GM18511 (cell line): Measurements from ENCODE around the gene UBE2L3.
"Not testable (repeated sequence)": the region's sequence is repeated elsewhere in the genome, so short reads cannot be mapped to it uniquely, and the experiment has no call there.

ENCODE experiments used
- ATAC-seq: cut with Tn5 transposase; IDR thresholded peaks from one replicate; pipeline ENCODE4 v1.9.1; 2021; ENCODE audit warnings: mild to moderate bottlenecking, moderate library complexity; ENCODE audit not compliant: unreplicated experiment

Gene UBE2L3

DNA sequence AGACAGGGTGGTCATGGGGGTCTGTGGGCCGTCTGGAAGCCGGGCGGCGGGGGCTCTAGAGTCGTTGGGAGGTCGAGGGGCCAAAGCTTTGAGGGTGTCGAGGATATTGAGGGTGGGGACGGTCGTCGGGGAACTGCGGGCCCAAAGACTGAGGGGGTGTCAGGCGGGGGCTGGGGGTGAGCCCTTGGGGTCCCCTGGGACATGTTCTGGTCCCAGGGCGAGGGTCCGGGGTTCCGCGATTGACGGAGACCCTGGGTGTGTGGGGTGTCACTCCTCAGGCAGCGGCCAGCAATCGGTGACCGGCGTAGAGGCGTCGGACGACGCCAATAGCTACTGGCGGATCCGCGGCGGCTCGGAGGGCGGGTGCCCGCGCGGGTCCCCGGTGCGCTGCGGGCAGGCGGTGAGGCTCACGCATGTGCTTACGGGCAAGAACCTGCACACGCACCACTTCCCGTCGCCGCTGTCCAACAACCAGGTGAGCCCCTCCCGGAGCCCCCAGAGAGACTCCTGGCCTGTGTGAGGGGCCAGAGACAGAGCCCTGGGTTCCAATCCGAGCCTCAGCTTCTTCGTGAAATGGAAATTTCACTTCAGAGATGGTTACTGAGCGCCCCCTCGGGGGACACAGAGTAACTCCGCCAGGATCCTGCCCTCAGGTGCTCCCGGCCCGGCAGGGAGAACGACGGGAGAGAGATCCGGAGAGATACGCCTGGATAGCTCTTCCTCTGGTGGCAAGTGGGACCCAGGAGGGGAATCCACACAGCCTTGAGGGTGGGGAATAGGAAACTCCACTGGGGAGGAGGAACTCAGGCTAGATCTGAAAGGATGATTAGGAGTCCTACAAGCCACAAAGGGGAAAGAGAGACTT lies 75.3 kb downstream of the UBE2L3 start:
- ATAC-seq: no peak

DNA sequence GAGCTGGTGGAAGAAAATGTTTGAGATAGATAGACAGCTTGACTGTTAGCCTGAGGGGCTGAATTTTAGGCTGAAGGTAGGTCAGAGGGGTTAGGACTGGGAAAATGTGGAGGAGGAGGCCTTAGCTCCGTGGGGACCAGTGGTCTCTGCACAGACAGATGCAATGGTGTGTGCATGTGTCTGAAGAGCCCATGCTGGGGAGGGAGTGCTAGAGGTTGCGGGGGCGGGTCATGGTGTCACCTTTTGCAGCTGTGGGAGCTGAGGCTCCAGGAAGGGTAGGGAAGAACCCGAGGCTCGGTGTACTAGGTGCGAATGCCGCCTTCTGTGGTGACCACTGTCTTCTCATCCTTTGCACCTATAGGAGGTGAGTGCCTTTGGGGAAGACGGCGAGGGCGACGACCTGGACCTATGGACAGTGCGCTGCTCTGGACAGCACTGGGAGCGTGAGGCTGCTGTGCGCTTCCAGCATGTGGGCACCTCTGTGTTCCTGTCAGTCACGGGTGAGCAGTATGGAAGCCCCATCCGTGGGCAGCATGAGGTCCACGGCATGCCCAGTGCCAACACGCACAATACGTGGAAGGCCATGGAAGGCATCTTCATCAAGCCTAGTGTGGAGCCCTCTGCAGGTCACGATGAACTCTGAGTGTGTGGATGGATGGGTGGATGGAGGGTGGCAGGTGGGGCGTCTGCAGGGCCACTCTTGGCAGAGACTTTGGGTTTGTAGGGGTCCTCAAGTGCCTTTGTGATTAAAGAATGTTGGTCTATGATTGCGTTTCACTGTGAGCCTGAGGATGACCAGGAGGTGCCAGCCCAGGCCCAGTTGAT lies 76.2 kb downstream of the UBE2L3 start:
- no peak for ATAC-seq

DNA sequence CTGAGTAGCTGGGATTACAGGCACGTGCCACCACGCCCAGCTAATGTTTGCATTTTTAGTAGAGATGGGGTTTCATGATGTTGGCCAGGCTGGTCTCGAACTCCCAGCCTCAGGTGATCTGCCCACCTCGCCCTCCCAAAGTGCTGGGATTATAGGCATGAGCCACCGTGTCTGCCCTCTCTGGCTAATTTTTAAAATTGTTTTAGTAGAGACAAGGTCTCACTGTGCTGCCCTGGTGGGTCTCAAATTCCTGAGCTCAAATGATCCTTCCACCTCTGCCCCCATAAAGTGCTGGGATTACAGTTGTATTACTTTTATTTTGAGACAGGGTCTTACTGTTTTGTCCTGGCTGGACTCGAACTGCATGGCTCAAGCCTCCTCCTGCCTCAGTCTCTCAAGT lies 78.0 kb downstream of the UBE2L3 start:
- not testable (repeated sequence) for ATAC-seq

DNA sequence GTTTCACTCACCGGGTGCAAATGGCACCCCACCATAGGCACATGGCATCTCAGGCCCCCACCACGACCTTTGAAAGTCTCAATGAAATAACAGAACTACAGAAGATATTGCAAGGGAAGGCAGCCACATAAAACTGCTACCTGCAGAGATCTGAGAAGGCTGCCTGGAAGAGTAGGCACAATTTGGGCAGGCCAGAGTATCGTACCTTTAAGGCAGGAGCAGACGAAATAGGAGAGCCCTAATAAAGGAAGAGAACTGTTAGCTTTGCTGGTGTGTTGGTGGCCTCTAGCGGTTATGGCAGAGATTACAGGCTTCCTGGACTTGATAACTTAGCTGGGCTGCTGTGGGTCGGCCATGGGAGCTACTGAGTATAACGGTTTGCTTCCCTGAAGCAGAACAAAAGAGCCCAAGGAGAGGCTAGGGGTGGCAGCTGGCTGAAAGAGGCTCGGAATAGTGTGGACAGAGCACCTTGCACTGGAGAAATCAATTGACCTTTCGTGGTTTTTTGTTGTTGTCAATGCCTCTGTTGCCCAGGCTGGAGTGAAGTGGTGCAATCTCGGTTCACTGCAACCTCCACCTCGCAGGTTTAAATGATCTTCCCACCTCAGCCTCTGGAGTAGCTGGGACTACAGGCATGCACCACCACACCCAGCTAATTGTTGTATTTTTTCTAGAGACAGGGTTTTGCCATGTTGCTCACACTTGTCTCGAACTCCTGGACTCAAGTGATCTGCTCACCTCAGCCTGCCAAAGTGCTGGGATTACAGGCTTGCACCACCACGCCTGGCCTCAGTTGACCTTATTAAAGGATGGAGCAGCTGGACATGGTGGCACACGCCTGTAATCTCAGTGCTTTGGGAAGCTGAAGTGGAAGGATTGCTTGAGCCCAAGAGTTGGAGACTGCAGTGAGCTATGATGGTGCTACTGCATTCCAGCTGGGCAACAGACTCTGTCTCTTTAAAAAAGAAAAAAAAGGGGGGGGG lies 79.4 kb downstream of the UBE2L3 start:
- ATAC-seq: no peak

DNA sequence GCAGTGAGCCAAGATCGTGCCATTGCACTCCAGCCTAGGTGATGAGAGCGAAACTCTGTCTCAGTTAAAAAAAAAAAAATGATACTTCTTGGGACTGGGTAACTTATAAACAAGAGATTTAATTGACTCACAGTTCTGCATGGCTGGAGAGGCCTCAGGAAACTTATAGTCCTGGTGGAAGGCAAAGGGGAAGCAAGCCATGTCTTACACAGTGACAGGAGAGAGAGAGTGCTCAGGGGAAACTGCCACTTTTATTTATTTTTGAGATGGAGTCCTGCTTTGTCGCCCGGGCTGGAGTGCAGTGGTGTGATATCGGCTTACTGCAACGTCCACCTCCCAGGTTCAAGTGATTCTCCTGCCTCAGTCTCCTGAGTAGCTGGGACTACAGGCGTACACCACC lies 82.8 kb downstream of the UBE2L3 start:
- ATAC-seq: no peak

DNA sequence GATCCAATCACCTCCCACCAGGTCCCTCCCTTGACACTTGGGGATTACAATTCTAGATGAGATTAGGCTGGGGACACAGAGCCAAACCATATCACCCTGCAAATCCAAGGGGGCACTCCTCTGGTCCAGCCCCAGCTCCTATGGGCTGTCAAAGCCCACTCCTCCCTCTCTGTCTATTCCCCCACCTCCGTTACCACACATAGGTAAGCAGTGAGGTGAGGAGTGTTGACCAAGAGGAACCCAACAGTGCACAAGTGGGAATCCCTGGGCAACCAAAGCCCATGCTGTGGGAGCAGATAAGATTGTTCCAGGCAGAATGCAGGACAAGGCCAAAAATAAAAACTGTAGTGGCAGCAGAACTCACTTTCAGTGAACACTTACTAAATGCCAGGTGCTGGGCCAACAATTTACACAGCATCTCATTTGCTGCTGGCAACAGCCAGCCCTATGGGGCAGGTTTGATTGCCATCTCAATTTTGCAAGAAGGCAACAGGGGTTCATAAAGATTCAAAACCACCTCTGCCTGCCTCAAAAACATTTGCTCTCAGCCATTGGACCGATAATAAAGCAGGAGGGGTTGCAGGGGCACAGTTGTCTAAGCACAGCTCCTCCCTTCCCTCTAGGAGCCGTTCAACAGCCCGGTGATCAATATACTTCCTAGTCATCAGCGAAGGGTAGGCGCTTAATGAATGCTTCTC lies 83.5 kb downstream of the UBE2L3 start:
- no peak for ATAC-seq

DNA sequence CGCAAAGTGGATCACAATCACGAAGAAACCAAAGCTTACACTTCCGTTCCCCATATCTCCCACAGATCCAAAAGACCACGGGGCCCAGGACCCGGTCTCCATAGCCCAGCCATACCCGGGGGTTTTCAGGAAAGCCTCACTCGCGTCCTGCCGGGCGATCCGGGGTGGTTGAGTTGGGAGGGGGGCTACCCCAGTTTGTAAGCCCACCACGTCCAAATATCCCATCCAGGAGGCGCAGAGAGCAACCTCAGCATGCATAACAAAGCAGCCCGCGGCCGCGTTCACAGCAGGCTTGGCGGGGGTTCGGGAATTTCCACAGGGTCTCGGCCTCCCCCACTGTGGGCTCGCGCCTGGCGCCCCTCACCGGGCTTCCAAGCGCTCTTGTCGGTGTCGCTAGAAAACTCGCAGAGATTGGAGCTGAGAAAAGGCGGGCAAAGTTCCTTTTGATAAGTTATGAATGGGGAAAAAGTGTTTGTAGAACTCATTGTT lies 84.1 kb downstream of the UBE2L3 start:
- ATAC-seq: peak; percentile 30

DNA sequence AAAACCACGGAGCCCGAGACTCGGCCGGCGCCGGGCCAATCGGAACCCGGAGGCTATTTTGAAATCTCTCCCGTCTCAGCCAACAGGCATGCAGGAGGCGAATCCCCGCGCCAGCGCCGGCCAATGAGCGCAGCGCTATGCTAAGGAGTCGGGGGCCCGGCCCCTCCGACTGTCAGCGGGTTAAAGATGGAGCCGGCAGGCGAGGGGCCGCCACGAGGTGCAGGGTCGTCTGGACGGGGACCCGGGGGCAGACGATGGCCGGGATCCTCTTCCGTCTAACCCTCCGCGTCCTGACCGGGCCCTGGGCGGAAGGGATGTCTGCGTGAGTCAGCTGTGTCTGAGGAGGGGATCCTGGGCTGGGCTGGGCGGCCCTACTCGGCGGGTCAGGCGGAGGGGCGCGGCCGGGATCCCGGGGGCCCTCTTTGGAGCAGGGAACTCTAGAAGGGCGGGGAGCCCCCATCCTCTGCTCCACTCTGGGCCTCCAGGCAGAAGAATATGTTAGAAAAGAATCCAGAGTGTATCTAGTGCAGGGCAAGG lies 84.6 kb downstream of the UBE2L3 start:
- ATAC-seq: peak; percentile 91

DNA sequence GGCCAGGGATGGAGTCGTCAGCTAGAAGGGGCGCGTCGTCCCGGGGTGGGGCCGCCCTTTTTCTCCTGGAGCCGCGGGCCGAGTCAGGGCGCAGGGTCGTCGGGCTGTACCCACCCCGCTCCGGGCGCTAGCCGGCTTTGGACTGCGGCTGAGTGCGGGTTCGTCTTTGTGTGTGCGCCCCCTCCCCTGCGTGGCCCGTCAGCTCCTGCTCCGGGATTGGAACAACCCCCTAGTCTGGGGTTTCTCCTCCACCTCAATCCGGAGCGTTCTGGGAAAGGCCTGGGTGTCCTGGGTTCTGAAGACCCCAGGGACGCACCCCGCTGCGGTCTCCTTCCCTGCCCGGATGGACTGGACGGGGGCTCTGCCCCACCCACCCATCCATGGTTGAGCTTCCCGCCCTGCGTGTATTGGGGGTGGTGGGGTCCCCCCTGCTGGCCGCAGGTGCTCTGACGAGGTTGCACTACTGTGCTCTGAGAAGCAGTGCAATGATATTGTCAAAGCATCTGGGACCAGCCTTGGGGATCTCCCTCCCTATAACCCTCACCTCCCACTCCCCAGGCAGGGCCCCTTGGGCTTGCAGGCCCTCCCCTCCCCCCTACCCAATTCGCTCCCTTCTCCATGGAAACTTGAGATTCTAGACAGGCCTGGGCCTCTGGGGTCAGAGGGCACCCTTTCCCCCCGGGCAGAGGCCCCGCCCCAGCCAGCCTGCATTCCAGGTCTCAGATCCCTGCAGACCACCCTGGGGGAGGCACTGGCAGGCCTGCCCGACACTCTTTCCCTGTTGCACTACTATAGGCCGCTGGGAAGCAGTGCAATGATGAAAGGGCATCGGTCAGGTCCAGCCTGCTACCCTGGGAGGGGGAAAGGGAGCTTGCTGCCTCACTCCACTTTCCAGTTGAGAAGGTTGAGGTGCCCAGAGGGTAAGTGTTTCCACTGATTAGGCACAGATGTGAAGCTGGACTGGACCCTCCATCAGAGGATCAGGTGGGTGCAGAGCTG lies 85.3 kb downstream of the UBE2L3 start:
- ATAC-seq: peak; percentile 25

DNA sequence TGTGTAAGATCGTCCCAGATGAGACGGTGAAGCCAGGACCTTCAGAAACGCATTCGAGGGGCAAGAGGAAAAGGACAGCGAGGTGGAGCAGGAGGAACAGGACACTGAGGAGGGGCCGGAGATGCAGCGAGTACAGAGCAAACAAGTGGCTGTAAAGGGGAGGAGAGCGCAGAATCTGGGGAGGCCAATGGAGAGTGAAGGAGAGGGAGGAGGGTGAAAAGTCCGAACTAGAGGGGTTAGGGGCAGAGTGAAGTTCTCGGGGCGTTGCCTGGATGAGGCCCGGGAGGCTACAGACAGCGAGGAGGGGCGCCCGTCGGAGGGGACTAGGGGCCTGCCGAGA lies 89.5 kb downstream of the UBE2L3 start:
- no peak for ATAC-seq

DNA sequence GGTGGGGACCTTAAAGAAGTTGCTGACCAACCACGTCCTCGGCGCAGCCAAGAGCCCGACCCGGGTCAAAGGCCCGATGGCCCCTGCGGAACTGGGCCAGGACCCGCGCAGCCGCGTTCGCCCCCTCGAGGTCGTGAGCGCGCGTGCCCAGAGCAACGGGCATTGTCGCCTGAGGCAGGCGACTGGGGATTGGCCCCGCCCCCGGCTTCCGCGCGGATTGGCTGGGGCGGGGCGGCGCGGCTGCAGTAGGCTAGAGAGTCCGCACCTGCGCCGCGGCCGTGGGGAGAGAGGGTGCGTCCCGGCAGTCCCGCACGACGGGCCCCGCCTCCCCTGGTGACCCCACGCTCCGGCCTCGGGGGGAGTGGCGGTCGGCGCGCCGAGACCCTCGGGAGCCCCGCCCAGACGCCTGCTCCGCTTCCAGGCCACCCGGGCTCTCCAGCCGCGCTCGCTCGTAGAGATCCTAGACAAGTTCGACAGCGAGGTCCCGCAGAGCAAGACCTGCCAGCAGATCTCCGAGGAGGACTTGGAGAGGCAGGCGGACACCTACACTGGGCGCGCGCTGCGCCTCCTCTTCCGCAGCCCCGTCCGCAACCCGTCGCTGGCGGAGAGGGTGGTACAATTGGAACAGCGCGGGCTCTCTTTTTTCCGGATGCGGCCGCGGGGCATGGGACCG lies 90.0 kb downstream of the UBE2L3 start:
- peak; percentile 87 for ATAC-seq

DNA sequence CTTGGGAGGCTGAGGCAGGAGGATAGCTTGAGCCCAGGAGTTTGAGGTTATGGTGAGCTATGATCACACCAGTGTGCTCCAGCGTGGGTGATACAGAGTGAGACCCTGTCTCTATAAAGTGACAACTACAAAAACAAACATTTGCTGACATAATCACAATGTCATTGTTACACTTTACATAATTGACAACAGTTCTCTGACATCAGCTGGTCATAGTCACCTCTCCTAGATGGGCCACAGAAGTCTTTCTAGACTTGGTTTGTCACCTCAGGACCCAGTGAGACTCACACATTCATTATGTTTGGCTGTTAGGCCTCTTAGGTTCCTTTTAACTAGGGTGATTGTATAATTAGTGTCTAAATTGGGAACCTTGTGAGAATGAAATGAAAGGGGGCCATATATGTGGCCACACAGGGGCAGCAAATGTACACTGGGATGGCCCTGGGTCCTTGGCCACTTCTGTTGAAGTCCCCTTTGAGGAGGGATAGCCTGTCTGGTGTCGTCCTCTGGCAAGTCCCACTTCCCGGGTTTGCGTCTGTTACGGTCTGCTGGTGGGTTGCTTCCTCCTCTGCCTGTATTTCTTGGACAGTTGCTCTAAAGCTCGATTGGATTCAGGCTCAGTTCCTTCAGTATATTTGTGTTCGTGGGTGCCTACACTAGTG lies 92.5 kb downstream of the UBE2L3 start:
- no peak for ATAC-seq

DNA sequence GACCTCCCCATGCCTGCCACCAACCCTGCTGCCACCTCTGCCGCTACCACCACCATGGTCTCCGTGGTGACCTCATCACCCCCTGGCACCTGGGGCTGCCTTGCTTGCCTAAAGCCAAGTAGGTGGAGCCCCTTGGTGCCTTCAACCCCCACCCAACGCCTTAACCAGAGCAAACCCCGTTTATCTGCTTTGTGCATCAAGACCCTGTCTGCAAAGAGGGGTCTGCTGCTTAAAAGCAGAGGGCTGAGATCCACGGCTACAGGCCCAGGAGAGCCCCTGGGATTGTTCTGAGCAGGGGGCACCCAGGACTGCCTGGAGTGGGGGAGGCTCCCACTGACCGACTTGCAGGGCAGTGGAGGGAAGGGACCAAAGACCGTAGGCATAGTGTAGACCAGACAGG lies 93.4 kb downstream of the UBE2L3 start:
- ATAC-seq: no peak

DNA sequence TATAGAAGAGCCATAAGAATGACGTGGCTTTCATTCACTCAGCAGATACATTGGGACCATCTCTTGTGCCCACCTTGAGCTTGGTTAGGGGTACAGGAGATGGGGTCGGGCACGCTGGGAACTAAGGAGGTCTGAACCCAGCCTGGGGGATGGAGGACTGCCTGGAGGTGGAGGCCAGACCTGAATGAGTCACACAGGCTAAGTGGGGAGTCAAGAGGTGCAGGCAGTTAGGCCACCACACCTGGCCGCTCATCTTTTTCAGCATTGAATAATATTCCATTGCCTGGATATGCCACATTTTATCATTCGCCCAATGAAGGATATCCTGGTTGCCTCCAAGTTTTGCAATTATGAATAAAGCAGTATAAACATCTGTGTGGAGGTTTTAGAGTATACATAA lies 94.5 kb downstream of the UBE2L3 start:
- no peak for ATAC-seq

DNA sequence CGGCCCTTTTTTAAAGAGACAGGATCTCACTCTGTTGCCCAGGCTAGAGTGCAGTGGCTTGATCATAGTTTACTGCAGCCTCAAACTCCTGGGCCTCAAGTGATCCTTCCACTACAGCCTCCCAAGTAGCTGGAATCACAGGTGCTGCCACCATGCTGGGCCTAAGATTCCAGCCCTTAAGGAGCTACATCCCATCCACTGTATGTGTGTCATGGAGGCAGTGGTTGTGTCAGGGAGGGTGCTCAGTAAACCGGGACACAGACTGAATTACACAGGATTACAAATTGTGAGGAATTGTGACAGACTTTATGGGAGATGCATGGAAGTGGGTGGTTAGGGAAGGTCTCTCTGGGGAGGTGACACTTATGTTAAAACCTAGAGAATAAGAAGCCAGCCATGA lies 96.2 kb downstream of the UBE2L3 start:
- ATAC-seq: no peak

DNA sequence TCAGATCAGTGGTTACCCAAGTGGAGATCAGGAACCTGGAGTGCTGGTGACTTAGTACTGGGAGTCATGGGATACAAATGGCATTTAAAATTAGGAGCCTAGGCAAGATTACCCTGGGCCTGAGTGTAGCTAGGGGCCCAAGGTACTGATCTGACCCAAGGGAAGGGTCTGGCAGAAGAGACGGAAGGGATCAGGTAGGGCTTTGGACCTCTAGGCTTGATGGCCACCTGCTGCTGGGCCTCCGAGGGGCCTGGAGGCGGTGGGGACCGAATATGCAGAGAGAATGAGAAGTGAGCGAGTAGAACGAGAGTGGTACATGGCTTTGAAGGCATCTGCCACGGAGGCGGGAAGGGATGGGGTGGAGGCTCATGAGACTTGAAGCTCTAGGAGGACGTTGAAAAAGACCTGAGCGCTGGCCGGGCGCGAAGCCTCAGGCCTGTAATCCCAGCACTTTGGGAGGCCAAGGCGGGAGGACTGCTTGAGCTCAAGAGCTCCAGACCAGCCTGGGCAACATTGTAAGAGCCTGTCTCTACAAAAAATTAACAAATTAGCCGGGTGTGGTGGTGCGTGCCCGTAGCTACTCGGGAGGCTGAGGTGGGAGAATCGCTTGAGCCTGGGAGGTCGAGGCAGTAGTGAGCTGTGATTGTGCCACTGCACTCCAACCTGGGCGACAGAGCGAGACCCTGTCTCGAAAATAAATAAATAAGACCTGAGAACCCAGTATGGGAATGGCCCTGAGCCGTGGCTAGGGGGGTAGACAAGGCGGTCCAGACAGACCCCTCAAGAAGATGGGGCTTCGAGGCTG lies 97.7 kb downstream of the UBE2L3 start:
- ATAC-seq: no peak

DNA sequence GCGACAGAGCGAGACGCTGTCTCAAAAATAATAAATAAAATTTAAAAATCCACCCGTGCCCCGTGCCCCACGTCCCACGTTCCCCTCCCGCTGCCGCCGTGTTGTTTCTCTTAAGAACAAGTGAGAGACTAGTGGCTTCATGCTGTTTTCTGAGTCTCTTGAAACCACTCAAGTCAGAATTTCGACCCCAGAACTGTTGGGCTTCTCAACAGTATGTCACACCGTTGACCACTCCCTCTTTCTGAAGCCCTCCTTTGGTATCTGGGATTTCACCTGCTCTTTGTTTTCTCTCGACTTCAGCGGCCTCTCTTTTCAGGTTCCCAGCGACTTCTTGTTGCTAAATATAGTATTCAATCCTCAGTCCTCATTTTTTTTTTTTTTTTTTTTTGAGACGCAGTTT lies 99.3 kb downstream of the UBE2L3 start:
- ATAC-seq: no peak
